Ovary (tissue), 9 donors: ENCODE measurements around the gene COQ4. TPM values are rescaled to one million over a fixed set of nuclear protein-coding genes. Genes with fewer than 3 reads are reported as not detected.
"Not testable (repeated sequence)": the region's sequence is repeated elsewhere in the genome, so short reads cannot be mapped to it uniquely, and the experiment has no call there.

ENCODE experiments used
- DNase-seq, 5 donors: peaks; one replicate each; pipeline ENCODE4 v3.0.0-alpha.2; 2019 to 2020
- H3K27ac ChIP-seq, 2 donors: fragments of 200-600 bp; one replicate each; pipeline versions ENCODE4 v1.5.1 to v1.8.0; 2019 to 2022
- H3K27me3 ChIP-seq: fragments of 200-600 bp; one replicate; pipeline ENCODE4 v1.8.0; 2022
- H3K36me3 ChIP-seq: fragments of 200-600 bp; sonication (generic); one replicate; pipeline ENCODE4 v1.5.1; 2019
- H3K4me1 ChIP-seq: one replicate; pipeline ENCODE4 v1.8.1; 2013; ENCODE audit warnings: mild to moderate bottlenecking, moderate library complexity; ENCODE audit not compliant: insufficient read depth
- H3K4me3 ChIP-seq: fragments of 200-600 bp; sonication (generic); one replicate; pipeline ENCODE4 v1.5.1; 2017
- H3K9me3 ChIP-seq, 2 donors: fragments of 200-600 bp in 1 of 2; sonication (generic) in 1 of 2; one replicate each; pipeline versions ENCODE4 v1.5.1 to v1.8.1; 2013 to 2019; ENCODE audit warnings: mild to moderate bottlenecking in 1 of 2, moderate library complexity in 1 of 2
- EP300 ChIP-seq: sonication (generic); formaldehyde crosslinking; IDR thresholded peaks from one replicate; pipeline ENCODE4 v1.6.1; 2017; ENCODE audit warnings: antibody characterized with exemption
- POLR2A ChIP-seq: fragments of 450-650 bp; IDR thresholded peaks from one replicate; pipeline ENCODE4 v1.6.1; 2017; ENCODE audit warnings: antibody characterized with exemption, mild to moderate bottlenecking, moderate library complexity
- WGBS, 3 donors: extraction: QIAGEN DNeasy Blood & Tissue Kit in 1 of 3; methylation state at CpG; one replicate each; pipeline versions ENCODE4 v1.1.5 to v1.1.7; 2013 to 2017; 5-methylcytosine and 5-hydroxymethylcytosine counted together
- intact Hi-C, 4 donors: fragments of 100-400 bp; cut with DNase I; formaldehyde crosslinking; loops; one replicate each; pipeline versions ENCODE4 v1.11.0 to v1.15.1; 2022 to 2023
- polyA plus RNA-seq, 2 donors: library from polyadenylated mRNA; stranded (reverse); fragments of 200-250 nt in 1 of 2; fragments of 350-450 nt in 1 of 2; fragmentation: Illumina TruSeq in 1 of 2; extraction: RNeasy Lipid Tissue Mini Kit (QIAGEN cat#74804) in 1 of 2; gene quantifications; one replicate each; pipeline ENCODE4 v1.2.3, GENCODE V29; 2013 to 2014
- total RNA-seq, 7 donors: library from RNA; depleted of rRNA in 2 of 7; stranded (reverse); fragments of >200 nt in 2 of 7; fragmentation: NEBNext Ultra II Directional in 3 of 7; extraction: Animal tissue kit (Norgen Biotek cat#: 25700) in 3 of 7; gene quantifications; one replicate each; pipeline versions ENCODE4 v1.1.0 to v1.2.4, GENCODE V29; 2016 to 2023
- TF ChIP-seq, protein P1 (sequence below), 3 donors: fragments of 450-650 bp in 2 of 3; fragments of 200-600 bp in 1 of 3; IDR thresholded peaks; one replicate each; pipeline versions ENCODE4 v1.5.1 to v1.8.0; 2016 to 2022; ENCODE audit warnings: antibody characterized with exemption in 3 of 3, mild to moderate bottlenecking in 1 of 3
- donor health status: DM: no; HTN: no; CAD: no; lungs with moderate emphysema.
- donor health status: DM: no; HTN: no; CAD: no.
- donor health status: Bipolar disorder and iron deficiency.
- donor health status: DM: yes; HTN: yes; CAD: no.
- donor health status: DM: no; HTN: no; CAD: no.
- donor health status: DM: yes; HTN: yes; CAD: no.

COQ4 gene
- total and polyA plus RNA-seq, 9 donors = 22.0 to 75.7 (median 34.2) TPM

- no peak for TF ChIP-seq EP300
- peak; percentile 91 for TF ChIP-seq POLR2A
- TF ChIP-seq, protein P1, sequence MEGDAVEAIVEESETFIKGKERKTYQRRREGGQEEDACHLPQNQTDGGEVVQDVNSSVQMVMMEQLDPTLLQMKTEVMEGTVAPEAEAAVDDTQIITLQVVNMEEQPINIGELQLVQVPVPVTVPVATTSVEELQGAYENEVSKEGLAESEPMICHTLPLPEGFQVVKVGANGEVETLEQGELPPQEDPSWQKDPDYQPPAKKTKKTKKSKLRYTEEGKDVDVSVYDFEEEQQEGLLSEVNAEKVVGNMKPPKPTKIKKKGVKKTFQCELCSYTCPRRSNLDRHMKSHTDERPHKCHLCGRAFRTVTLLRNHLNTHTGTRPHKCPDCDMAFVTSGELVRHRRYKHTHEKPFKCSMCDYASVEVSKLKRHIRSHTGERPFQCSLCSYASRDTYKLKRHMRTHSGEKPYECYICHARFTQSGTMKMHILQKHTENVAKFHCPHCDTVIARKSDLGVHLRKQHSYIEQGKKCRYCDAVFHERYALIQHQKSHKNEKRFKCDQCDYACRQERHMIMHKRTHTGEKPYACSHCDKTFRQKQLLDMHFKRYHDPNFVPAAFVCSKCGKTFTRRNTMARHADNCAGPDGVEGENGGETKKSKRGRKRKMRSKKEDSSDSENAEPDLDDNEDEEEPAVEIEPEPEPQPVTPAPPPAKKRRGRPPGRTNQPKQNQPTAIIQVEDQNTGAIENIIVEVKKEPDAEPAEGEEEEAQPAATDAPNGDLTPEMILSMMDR (IDR thresholded peaks at IDR 0.05) = no peak
- Histone ChIP-seq H3K4me3 (peak within 1 kb of the TSS; percentile 93), H3K9me3 (no peaks in the 10 kb centered on the region), H3K4me1 (peaks cover 5% of the 10 kb centered on the region), H3K27me3 (no peaks in the 10 kb centered on the region), H3K27ac (peak within 1 kb of the TSS; percentile 62 to 85), H3K36me3 (no peaks in the 10 kb centered on the region)
- intact Hi-C loops = loop anchor here in 1 of 4 donors (5.0 kb wide), 1 partner anchor 46 kb away; the partner anchor contains the start of genes COQ4 and TRUB2
- DNase-seq = peak; percentile 100
- 0 to 1% (median 0%) methylated on average over 37 to 38 of the region's 38 CpGs for WGBS, 3 donors
Observed at GRCh38 chr9:128276008-128276573, 46.5 kb upstream of the COQ4 start, which contains the start of gene SWI5. Gene SWI5, plus strand, starts transcription at chr9:128276276.

DNA sequence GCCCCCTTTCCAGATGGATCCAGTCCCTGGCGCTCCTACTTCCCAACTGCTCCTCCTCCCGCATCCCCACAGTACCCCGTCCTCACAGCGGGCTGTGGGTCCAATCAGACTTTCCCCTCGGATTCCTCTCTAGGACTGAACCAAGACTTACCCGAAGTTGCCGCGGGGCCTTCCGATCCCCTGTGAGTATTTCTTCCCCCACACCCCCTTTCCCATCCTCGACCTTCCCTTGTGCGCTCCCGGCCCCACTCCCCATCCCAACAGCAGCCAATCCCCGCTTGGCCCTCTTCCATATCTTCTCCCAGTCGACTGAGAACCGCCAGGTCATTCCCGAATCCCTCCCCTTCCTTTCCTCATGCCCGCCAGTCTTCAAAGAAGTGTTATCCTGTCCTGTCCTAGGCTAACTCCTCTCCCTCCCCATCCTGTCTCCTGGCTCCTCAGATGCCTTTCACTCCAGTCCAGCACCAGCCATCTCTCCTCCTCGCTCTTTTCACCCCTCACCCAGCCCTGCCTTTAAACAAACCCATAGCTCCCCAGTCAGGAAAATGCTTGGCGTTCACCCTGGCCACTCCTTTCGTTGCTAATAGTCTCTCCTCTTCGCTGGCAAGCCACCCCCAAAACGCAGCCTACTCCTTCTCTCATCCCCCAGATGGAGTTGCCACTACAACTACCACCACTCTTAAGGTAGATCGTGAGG is 45.9 kb upstream of the COQ4 start:
- Histone ChIP-seq H3K4me1 (peaks cover 5% of the 10 kb centered on the region), H3K36me3 (no peaks in the 10 kb centered on the region), H3K4me3 (peak overlapping the region; percentile 93), H3K27me3 (no peaks in the 10 kb centered on the region), H3K27ac (peak overlapping the region; percentile 31 to 85), H3K9me3 (no peaks in the 10 kb centered on the region)
- 1 to 3% (median 2%) methylated on average over 23 of the region's 23 CpGs for WGBS, 3 donors
- DNase-seq = peak in 4 of 5 donors; percentile 45 to 66 (median 60)
- no peak for TF ChIP-seq EP300
- no peak for TF ChIP-seq POLR2A
- TF ChIP-seq, protein P1 (IDR thresholded peaks at IDR 0.05) = no peak
- intact Hi-C loops = loop anchor here in 1 of 4 donors (5.0 kb wide), 1 partner anchor 46 kb away; the partner anchor contains the start of genes COQ4 and TRUB2

DNA sequence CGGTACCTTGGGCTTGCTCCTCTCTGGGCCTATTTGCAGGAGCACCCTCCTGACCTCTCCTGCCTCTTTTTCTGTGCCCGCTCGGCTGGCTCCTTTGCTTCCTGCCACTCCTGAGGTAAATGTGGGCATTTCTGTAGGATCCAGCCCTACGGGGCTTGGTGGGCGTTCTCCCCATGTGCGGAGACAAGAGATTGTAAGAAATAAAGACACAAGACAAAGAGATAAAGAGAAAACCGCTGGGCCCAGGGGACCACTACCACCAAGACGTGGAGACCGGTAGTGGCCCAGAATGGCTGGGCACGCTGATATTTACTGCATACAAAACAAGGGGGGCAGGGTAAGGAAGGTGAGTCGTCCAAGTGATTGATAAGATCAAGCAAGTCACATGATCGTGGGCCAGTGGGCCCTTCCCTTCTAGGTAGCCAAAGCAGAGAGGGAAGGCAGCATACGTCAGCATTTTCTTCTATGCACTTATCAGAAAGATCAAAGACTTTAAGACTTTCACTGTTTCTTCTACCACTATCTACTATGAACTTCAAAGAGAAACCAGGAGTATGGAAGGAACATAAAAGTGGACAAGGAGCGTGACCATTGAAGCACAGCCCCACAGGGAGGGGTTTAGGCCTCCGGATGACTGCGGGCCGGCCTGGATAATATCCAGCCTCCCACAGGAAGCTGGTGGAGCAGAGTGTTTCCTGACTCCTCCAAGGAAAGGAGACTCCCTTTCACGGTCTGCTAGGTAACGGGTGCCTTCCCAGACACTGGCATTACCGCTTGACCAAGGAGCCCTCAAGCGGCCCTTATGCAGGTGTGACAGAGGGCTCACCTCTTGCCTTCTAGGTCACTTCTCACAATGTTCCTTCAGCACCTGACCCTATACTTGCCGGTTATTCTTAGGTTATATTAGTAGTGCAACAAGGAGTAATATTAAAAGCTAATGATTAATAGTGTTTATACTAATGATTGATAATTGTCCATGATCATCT is 43.3 kb upstream of the COQ4 start:
- intact Hi-C loops = loop anchor here in 1 of 4 donors (5.0 kb wide), 1 partner anchor 43 kb away; the partner anchor contains the start of genes COQ4 and TRUB2
- DNase-seq = peak in 1 of 5 donors; percentile 54
- H3K36me3 ChIP-seq, H3K27me3 ChIP-seq, H3K4me3 ChIP-seq, H3K9me3 ChIP-seq, H3K4me1 ChIP-seq, H3K27ac ChIP-seq: not testable (repeated sequence)
- 54 to 56% (median 56%) methylated on average over 22 of the region's 22 CpGs for WGBS, 3 donors

DNA sequence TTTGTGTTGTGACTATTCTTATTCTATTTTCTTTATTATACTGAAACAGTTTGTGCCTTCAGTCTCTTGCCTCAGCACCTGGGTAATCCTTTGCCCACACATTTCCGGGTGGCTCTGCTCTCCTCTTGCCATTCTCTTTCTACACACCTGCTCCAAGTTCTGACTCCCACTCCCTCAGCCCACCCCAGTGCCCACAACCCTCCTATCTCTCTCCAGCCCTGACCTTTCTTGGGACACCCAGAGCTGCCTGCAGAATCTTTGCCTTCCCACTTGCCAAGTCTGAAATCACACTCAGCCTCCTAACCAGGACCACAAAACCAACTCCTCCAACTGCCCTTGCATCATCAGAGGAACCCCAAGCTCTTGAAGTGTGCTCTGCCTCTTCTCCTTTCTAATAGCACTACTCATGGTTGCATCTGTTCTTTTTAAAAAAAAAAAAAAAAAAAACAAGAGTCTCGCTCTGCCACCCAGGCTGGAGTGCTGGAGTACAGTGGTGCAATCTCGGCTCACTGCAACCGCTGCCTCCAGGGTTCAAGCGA is 42.5 kb upstream of the COQ4 start:
- no peak overlapping the region for H3K27ac ChIP-seq
- intact Hi-C loops = no loop called here
- H3K4me3 ChIP-seq = no peak overlapping the region
- no peak for DNase-seq
- no peaks in the 10 kb centered on the region for H3K27me3 ChIP-seq
- H3K36me3 ChIP-seq = no peaks in the 10 kb centered on the region
- H3K9me3 ChIP-seq = no peaks in the 10 kb centered on the region
- TF ChIP-seq EP300 (no peak), POLR2A (no peak)
- TF ChIP-seq, protein P1 (IDR thresholded peaks at IDR 0.05) = no peak
- 82 to 90% (median 86%) methylated on average over 5 of the region's 5 CpGs for WGBS, 3 donors
- peaks cover 4% of the 10 kb centered on the region for H3K4me1 ChIP-seq
